H9 (cell line): ENCODE results near the gene HERC3. TPM values are rescaled to one million over a fixed set of nuclear protein-coding genes. Genes with fewer than 3 reads are reported as not detected.

Experiments used
- DNase-seq: peaks from one replicate; pipeline ENCODE4 v3.0.0-alpha.2; 2017
- H2AFZ ChIP-seq: one replicate; pipeline ENCODE4 v1.6.1; 2013; ENCODE audit warnings: mild to moderate bottlenecking, low read length, control low read depth, moderate library complexity
- H2AK5ac ChIP-seq: 2 replicates; pipeline ENCODE4 v1.6.1; 2013; ENCODE audit warnings: low read length, control low read depth, mixed read lengths; ENCODE audit not compliant: insufficient read length
- H2BK120ac ChIP-seq: one replicate; pipeline ENCODE4 v1.6.1; 2013; ENCODE audit warnings: low read depth, mild to moderate bottlenecking, low read length, control low read depth, inconsistent platforms; ENCODE audit not compliant: poor library complexity, severe bottlenecking
- H2BK12ac ChIP-seq: 2 replicates; pipeline ENCODE4 v1.6.1; 2013; ENCODE audit warnings: low read length, control low read depth, mixed read lengths, low read depth; ENCODE audit not compliant: insufficient read length
- H2BK15ac ChIP-seq: 2 replicates; pipeline ENCODE4 v1.6.1; 2013; ENCODE audit warnings: low read depth, low read length, control low read depth
- H2BK20ac ChIP-seq: one replicate; pipeline ENCODE4 v1.6.1; 2013; ENCODE audit warnings: low read depth, mild to moderate bottlenecking, low read length, control low read depth, inconsistent platforms; ENCODE audit not compliant: poor library complexity, severe bottlenecking
- H2BK5ac ChIP-seq: 2 replicates; pipeline ENCODE4 v1.6.1; 2013; ENCODE audit warnings: low read length, control low read depth, mixed read lengths; ENCODE audit not compliant: insufficient read length
- H3K14ac ChIP-seq: 2 replicates; pipeline ENCODE4 v1.6.1; 2013; ENCODE audit warnings: low read length, control low read depth; ENCODE audit not compliant: insufficient read depth
- H3K18ac ChIP-seq: 2 replicates; pipeline ENCODE4 v1.6.1; 2013; ENCODE audit warnings: low read depth, mild to moderate bottlenecking, mixed read lengths, low read length, control low read depth; ENCODE audit not compliant: insufficient read length
- H3K23ac ChIP-seq: 2 replicates; pipeline ENCODE4 v1.6.1; 2013; ENCODE audit warnings: low read length, control low read depth, mixed read lengths, low read depth; ENCODE audit not compliant: insufficient read length
- H3K23me2 ChIP-seq: 2 replicates; pipeline ENCODE4 v1.6.1; 2013; ENCODE audit warnings: low read depth, mild to moderate bottlenecking, mixed read lengths, low read length, control low read depth; ENCODE audit not compliant: insufficient read length, poor library complexity, severe bottlenecking
- H3K27ac ChIP-seq: 2 replicates; pipeline ENCODE4 v1.5.1; 2013; ENCODE audit warnings: low read length, control low read depth, mixed read lengths, low read depth; ENCODE audit not compliant: insufficient read length
- H3K27me3 ChIP-seq: 2 replicates; pipeline ENCODE4 v1.6.1; 2013; ENCODE audit warnings: low read length, control low read depth, inconsistent platforms; ENCODE audit not compliant: insufficient read depth
- H3K4ac ChIP-seq: 2 replicates; pipeline ENCODE4 v1.6.1; 2013; ENCODE audit warnings: low read depth, mild to moderate bottlenecking, control low read depth, inconsistent platforms, low read length, moderate library complexity
- H3K4me1 ChIP-seq: 2 replicates; pipeline ENCODE4 v1.6.1; 2013; ENCODE audit warnings: low read length, control low read depth, inconsistent platforms; ENCODE audit not compliant: insufficient read depth
- H3K4me2 ChIP-seq: 2 replicates; pipeline ENCODE4 v1.6.1; 2013; ENCODE audit warnings: low read length, control low read depth, mixed read lengths; ENCODE audit not compliant: insufficient read length, insufficient read depth
- H3K56ac ChIP-seq: 2 replicates; pipeline ENCODE4 v1.6.1; 2013; ENCODE audit warnings: low read depth, mild to moderate bottlenecking, mixed read lengths, low read length, control low read depth; ENCODE audit not compliant: insufficient read length
- H3K79me1 ChIP-seq: 2 replicates; pipeline ENCODE4 v1.6.1; 2013; ENCODE audit warnings: low read depth, mild to moderate bottlenecking, moderate library complexity, low read length, control low read depth, inconsistent platforms; ENCODE audit not compliant: insufficient read depth, poor library complexity, severe bottlenecking
- H3K79me2 ChIP-seq: 2 replicates; pipeline ENCODE4 v1.6.1; 2013; ENCODE audit warnings: low read length, control low read depth, inconsistent platforms; ENCODE audit not compliant: insufficient read depth
- H3K9ac ChIP-seq: 2 replicates; pipeline ENCODE4 v1.6.1; 2013; ENCODE audit warnings: low read length, control low read depth, mixed read lengths; ENCODE audit not compliant: insufficient read length; ENCODE audit errors: extremely low read depth
- H3K9me3 ChIP-seq: one replicate; pipeline ENCODE4 v1.6.1; 2013; ENCODE audit warnings: low read depth, low read length, inconsistent platforms; ENCODE audit not compliant: control insufficient read depth
- H3T11ph ChIP-seq: one replicate; pipeline ENCODE4 v1.6.1; 2013; ENCODE audit warnings: mild to moderate bottlenecking, low read length, control low read depth, inconsistent platforms
- H4K20me1 ChIP-seq: one replicate; pipeline ENCODE4 v1.6.1; 2013; ENCODE audit not compliant: control insufficient read depth, insufficient read length, insufficient read depth
- H4K5ac ChIP-seq: 2 replicates; pipeline ENCODE4 v1.6.1; 2013; ENCODE audit warnings: low read depth, mild to moderate bottlenecking, mixed read lengths, low read length, control low read depth; ENCODE audit not compliant: insufficient read length
- H4K8ac ChIP-seq: replicated peaks from 2 replicates; pipeline ENCODE4 v1.6.1; 2013; ENCODE audit warnings: low read length, control low read depth, mixed read lengths, low read depth; ENCODE audit not compliant: insufficient read length
- H4K91ac ChIP-seq: 2 replicates; pipeline ENCODE4 v1.6.1; 2013; ENCODE audit warnings: low read depth, mild to moderate bottlenecking, moderate library complexity, mixed read lengths, low read length, control low read depth; ENCODE audit not compliant: insufficient read length
- H3K27ac Mint-ChIP-seq, 3 experiments: 2 replicates in 2 of 3; 3 replicates in 1 of 3; pipeline ENCODE4 v1.8.0; 2020 to 2021; ENCODE audit warnings: mixed read lengths in 3 of 3, mild to moderate bottlenecking in 1 of 3, moderate library complexity in 1 of 3
- H3K27me3 Mint-ChIP-seq: 2 replicates; pipeline ENCODE4 v1.8.0; 2021; ENCODE audit warnings: low read depth, mild to moderate bottlenecking, moderate library complexity, mixed read lengths
- H3K36me3 Mint-ChIP-seq, 3 experiments: 2 replicates in 2 of 3; 3 replicates in 1 of 3; pipeline ENCODE4 v1.8.0; 2020 to 2021; ENCODE audit warnings: low read depth in 3 of 3, mixed read lengths in 3 of 3; ENCODE audit not compliant: insufficient read depth in 1 of 3
- H3K4me1 Mint-ChIP-seq, 2 experiments: 2 replicates each; pipeline ENCODE4 v1.8.0; 2020; ENCODE audit warnings: mixed read lengths in 2 of 2
- H3K4me3 Mint-ChIP-seq, 2 experiments: 2 replicates in 1 of 2; 3 replicates in 1 of 2; pipeline ENCODE4 v1.8.0; 2020 to 2021; ENCODE audit warnings: mild to moderate bottlenecking in 2 of 2, mixed read lengths in 2 of 2, moderate library complexity in 1 of 2
- H3K9me3 Mint-ChIP-seq, 2 experiments: 2 replicates in 1 of 2; 3 replicates in 1 of 2; pipeline ENCODE4 v1.8.0; 2020; ENCODE audit warnings: mild to moderate bottlenecking in 2 of 2, mixed read lengths in 2 of 2, moderate library complexity in 1 of 2
- CTCF ChIP-seq: fragments of 200-600 bp; sonication (generic); conservative IDR thresholded peaks from 3 replicates; pipeline ENCODE4 v1.8.0; 2021; ENCODE audit warnings: antibody characterized with exemption, mild to moderate bottlenecking
- WGBS: extraction: QIAGEN DNeasy Blood & Tissue Kit; methylation state at CpG from one replicate; pipeline ENCODE4 v1.1.7; 2013; ENCODE audit warnings: missing lambda C conversion rate, low lambda C conversion rate, mixed read lengths; ENCODE audit not compliant: insufficient read length; ENCODE audit errors: extremely low coverage; 5-methylcytosine and 5-hydroxymethylcytosine counted together
- total RNA-seq: library from RNA; stranded (reverse); gene quantifications from 2 replicates; pipeline ENCODE4 v1.2.1, GENCODE V29; 2021

The HERC3 gene
- total RNA-seq, 1 experiment from 2014 or later: 2.9 TPM

GRCh38 chr4:88583631-88584470, 8.4 kb upstream of the HERC3 start:
- Histone ChIP-seq H3K23me2 (no peaks in the 10 kb centered on the region), H2BK12ac (no peak overlapping the region), H2BK120ac (no peak overlapping the region), H3K56ac (no peak overlapping the region), H3T11ph (peak overlapping the region; percentile 9), H3K27ac (no peak overlapping the region), H4K8ac (no peak overlapping the region), H2BK20ac (no peak overlapping the region), H3K9ac (no peak overlapping the region), H3K14ac (no peak overlapping the region), H3K4me1 (no peaks in the 10 kb centered on the region), H3K79me1 (no peaks in the 10 kb centered on the region), H3K4ac (no peak overlapping the region), H3K79me2 (no peaks in the 10 kb centered on the region), H3K23ac (no peak overlapping the region), H3K27me3 (no peaks in the 10 kb centered on the region), H4K91ac (no peak overlapping the region), H2AK5ac (no peak overlapping the region), H4K20me1 (no peaks in the 10 kb centered on the region), H4K5ac (no peak overlapping the region), H2BK5ac (no peak overlapping the region), H3K4me2 (no peak overlapping the region), H3K9me3 (no peaks in the 10 kb centered on the region), H2AFZ (no peak overlapping the region), H2BK15ac (no peak overlapping the region), H3K18ac (no peak overlapping the region)
- H3K4me1 Mint-ChIP-seq: peaks cover 6 to 11% of the 10 kb centered on the region in 2 experiments; a peak in 3 of 4 replicates
- no peaks in the 10 kb centered on the region for H3K36me3 Mint-ChIP-seq
- H3K4me3 Mint-ChIP-seq: no peak overlapping the region
- TF ChIP-seq CTCF: no peak
- H3K27ac Mint-ChIP-seq: no peak overlapping the region
- no CpG with 5 or more reads among the region's 3 CpGs for WGBS
- peaks cover 0 to 4% of the 10 kb centered on the region in 2 experiments; a peak in 2 of 5 replicates for H3K9me3 Mint-ChIP-seq
- H3K27me3 Mint-ChIP-seq: no peaks in the 10 kb centered on the region
- DNase-seq: no peak
